HEK293 (cell line): ENCODE measurements around the gene CADM1.

Experiments used
- CTCF ChIA-PET: fragments of 350-600 bp; formaldehyde crosslinking; extraction: SDS; loops from one replicate; lab custom pipeline; 2021; ENCODE audit warnings: antibody characterized with exemption; lab: Yijun Ruan, JAX
- POLR2A ChIA-PET: fragments of 300-600 bp; formaldehyde crosslinking; extraction: SDS; loops from one replicate; lab custom pipeline; 2020; ENCODE audit warnings: antibody characterized with exemption, inconsistent platforms; lab: Yijun Ruan, JAX
- H3K27ac ChIP-seq: fragments of 200-500 bp; sonication (Bioruptor generic); 2 replicates; pipeline ENCODE4 v1.5.1; 2014; ENCODE audit warnings: low read depth, low read length, control low read depth, inconsistent platforms; ENCODE audit errors: extremely low read depth
- H3K36me3 ChIP-seq, 2 experiments: fragments of 200-500 bp in 1 of 2; sonication (Bioruptor generic) in 1 of 2; 1 replicate in 1 of 2; 2 replicates in 1 of 2; pipeline ENCODE4 v1.5.1; 2014 to 2017; ENCODE audit warnings: inconsistent platforms in 2 of 2, low read length in 2 of 2; ENCODE audit not compliant: control insufficient read depth in 2 of 2, insufficient read depth in 1 of 2
- H3K4me1 ChIP-seq: fragments of 200-500 bp; sonication (Bioruptor generic); 2 replicates; pipeline ENCODE4 v1.5.1; 2014; ENCODE audit warnings: mild to moderate bottlenecking, low read length, inconsistent platforms; ENCODE audit not compliant: control insufficient read depth, insufficient read depth
- H3K4me3 ChIP-seq: 2 replicates; pipeline ENCODE4 v1.5.1; 2011; ENCODE audit warnings: low read depth, mild to moderate bottlenecking, control low read depth, low read length, moderate library complexity
- H3K9me3 ChIP-seq: fragments of 200-500 bp; sonication (Bioruptor generic); 2 replicates; pipeline ENCODE4 v1.5.1; 2014; ENCODE audit warnings: low read depth, low read length, inconsistent platforms; ENCODE audit not compliant: control insufficient read depth, insufficient read depth
- EGR2 ChIP-seq: fragments of 450-650 bp; formaldehyde crosslinking; IDR thresholded peaks from 2 replicates; pipeline ENCODE4 v1.5.1; 2016; ENCODE audit warnings: low read depth, missing biosample characterization, missing genetic modification characterization
- GLIS1 ChIP-seq: fragments of 450-650 bp; formaldehyde crosslinking; IDR thresholded peaks from 2 replicates; pipeline ENCODE4 v1.5.1; 2016; ENCODE audit warnings: missing biosample characterization, missing genetic modification characterization
- HIC1 ChIP-seq: fragments of 450-650 bp; formaldehyde crosslinking; IDR thresholded peaks from 2 replicates; pipeline ENCODE4 v1.5.1; 2016; ENCODE audit warnings: missing biosample characterization, missing genetic modification characterization
- HOXA7 ChIP-seq: sonication (generic); formaldehyde crosslinking; IDR thresholded peaks from 2 replicates; pipeline ENCODE4 v1.8.1; 2022; ENCODE audit warnings: missing genetic modification reagents, borderline replicate concordance
- SCRT2 ChIP-seq: fragments of 450-650 bp; formaldehyde crosslinking; IDR thresholded peaks from 2 replicates; pipeline ENCODE4 v1.5.1; 2016; ENCODE audit warnings: missing biosample characterization, missing genetic modification characterization
- SP7 ChIP-seq: fragments of 450-650 bp; formaldehyde crosslinking; IDR thresholded peaks from 2 replicates; pipeline ENCODE4 v1.5.1; 2016; ENCODE audit warnings: missing biosample characterization, missing genetic modification characterization
- ZFHX2 ChIP-seq: fragments of 450-650 bp; formaldehyde crosslinking; conservative IDR thresholded peaks from 2 replicates; pipeline ENCODE4 v1.5.1; 2016; ENCODE audit warnings: missing biosample characterization, missing genetic modification characterization
- ZFP3 ChIP-seq: fragments of 450-650 bp; formaldehyde crosslinking; IDR thresholded peaks from 2 replicates; pipeline ENCODE4 v1.5.1; 2016; ENCODE audit warnings: low read depth, missing biosample characterization, missing genetic modification characterization
- ZFP69B ChIP-seq: fragments of 450-650 bp; formaldehyde crosslinking; IDR thresholded peaks from 2 replicates; pipeline ENCODE4 v1.5.1; 2016; ENCODE audit warnings: missing biosample characterization, missing genetic modification characterization
- ZNF121 ChIP-seq: fragments of 450-650 bp; formaldehyde crosslinking; IDR thresholded peaks from 2 replicates; pipeline ENCODE4 v1.5.1; 2016; ENCODE audit warnings: missing biosample characterization, missing genetic modification characterization
- ZNF132 ChIP-seq: fragments of 450-650 bp; formaldehyde crosslinking; IDR thresholded peaks from 2 replicates; pipeline ENCODE4 v1.5.1; 2017; ENCODE audit warnings: missing biosample characterization, missing genetic modification characterization, borderline replicate concordance
- ZNF138 ChIP-seq: fragments of 450-650 bp; formaldehyde crosslinking; IDR thresholded peaks from 2 replicates; pipeline ENCODE4 v1.5.1; 2016; ENCODE audit warnings: missing biosample characterization, missing genetic modification characterization, borderline replicate concordance
- ZNF140 ChIP-seq: fragments of 450-650 bp; formaldehyde crosslinking; IDR thresholded peaks from 2 replicates; pipeline ENCODE4 v1.5.1; 2016; ENCODE audit warnings: missing biosample characterization, missing genetic modification characterization
- ZNF202 ChIP-seq: fragments of 450-650 bp; formaldehyde crosslinking; IDR thresholded peaks from 2 replicates; pipeline ENCODE4 v1.5.1; 2016; ENCODE audit warnings: missing biosample characterization, missing genetic modification characterization, borderline replicate concordance
- ZNF23 ChIP-seq: fragments of 450-650 bp; formaldehyde crosslinking; IDR thresholded peaks from 2 replicates; pipeline ENCODE4 v1.5.1; 2016; ENCODE audit warnings: missing biosample characterization, missing genetic modification characterization, borderline replicate concordance
- ZNF239 ChIP-seq: fragments of 450-650 bp; formaldehyde crosslinking; IDR thresholded peaks from 2 replicates; pipeline ENCODE4 v1.5.1; 2016; ENCODE audit warnings: missing biosample characterization, missing genetic modification characterization
- ZNF26 ChIP-seq: fragments of 450-650 bp; formaldehyde crosslinking; IDR thresholded peaks from 2 replicates; pipeline ENCODE4 v1.5.1; 2016; ENCODE audit warnings: missing biosample characterization, missing genetic modification characterization
- ZNF274 ChIP-seq, 2 experiments: fragments of 200-500 bp in 1 of 2; fragments of 450-650 bp in 1 of 2; sonication (Bioruptor generic) in 1 of 2; formaldehyde crosslinking in 1 of 2; IDR thresholded peaks; 2 replicates each; pipeline versions ENCODE4 v1.5.1 to v1.6.1; 2014 to 2016; ENCODE audit warnings: borderline replicate concordance in 1 of 2, inconsistent platforms in 1 of 2, low read length in 1 of 2, missing biosample characterization in 1 of 2, missing genetic modification characterization in 1 of 2
- ZNF302 ChIP-seq: fragments of 450-650 bp; formaldehyde crosslinking; IDR thresholded peaks from 2 replicates; pipeline ENCODE4 v1.5.1; 2016; ENCODE audit warnings: missing biosample characterization, missing genetic modification characterization, low read depth
- ZNF423 ChIP-seq: fragments of 450-650 bp; formaldehyde crosslinking; IDR thresholded peaks from 2 replicates; pipeline ENCODE4 v1.5.1; 2016; ENCODE audit warnings: missing biosample characterization, missing genetic modification characterization
- ZNF48 ChIP-seq: fragments of 450-650 bp; formaldehyde crosslinking; IDR thresholded peaks from 2 replicates; pipeline ENCODE4 v1.5.1; 2016; ENCODE audit warnings: missing biosample characterization, missing genetic modification characterization
- ZNF621 ChIP-seq: fragments of 450-650 bp; formaldehyde crosslinking; IDR thresholded peaks from 2 replicates; pipeline ENCODE4 v1.5.1; 2017; ENCODE audit warnings: missing biosample characterization, missing genetic modification characterization
- ZNF626 ChIP-seq: fragments of 450-650 bp; sonication (Bioruptor Pico); formaldehyde crosslinking; IDR thresholded peaks from 2 replicates; pipeline ENCODE4 v1.5.1; 2018; ENCODE audit warnings: missing biosample characterization, missing genetic modification characterization, inconsistent platforms
- ZNF664 ChIP-seq: fragments of 450-650 bp; formaldehyde crosslinking; IDR thresholded peaks from 2 replicates; pipeline ENCODE4 v1.5.1; 2016; ENCODE audit warnings: missing biosample characterization, missing genetic modification characterization
- TF ChIP-seq, protein P1 (sequence below): fragments of 450-650 bp; formaldehyde crosslinking; IDR thresholded peaks from 2 replicates; pipeline ENCODE4 v1.5.1; 2017; ENCODE audit warnings: missing biosample characterization, missing genetic modification characterization

The CADM1 gene

GRCh38 chr11:115548878-115549528 is 44.8 kb upstream of the CADM1 start:
- H3K27ac ChIP-seq: no peak overlapping the region
- POLR2A ChIA-PET: interaction anchor here (0.8 kb wide), 1 partner anchor 45 kb away, joined by 3 read pairs; the partner anchor contains the start of gene CADM1
- no peaks in the 10 kb centered on the region for H3K9me3 ChIP-seq
- CTCF ChIA-PET: interaction anchor here (0.7 to 0.8 kb wide), 3 partner anchors 8 to 1030 kb away, joined by 3 read pairs; no protein-coding TSS in a partner anchor
- H3K4me3 ChIP-seq: no peak overlapping the region
- no peaks in the 10 kb centered on the region for H3K36me3 ChIP-seq
- no peaks in the 10 kb centered on the region for H3K4me1 ChIP-seq
- TF ChIP-seq SP7 (tag by site-specific recombination) (peak; percentile 40), ZNF302 (no peak), ZNF621 (tag by site-specific recombination) (no peak), ZFHX2 (tag by site-specific recombination) (peak; percentile 90), GLIS1 (tag by site-specific recombination) (peak; percentile 24; the same call in 1 of the 2 replicates), EGR2 (tag by site-specific recombination) (peak; percentile 93), ZNF664 (no peak)

DNA sequence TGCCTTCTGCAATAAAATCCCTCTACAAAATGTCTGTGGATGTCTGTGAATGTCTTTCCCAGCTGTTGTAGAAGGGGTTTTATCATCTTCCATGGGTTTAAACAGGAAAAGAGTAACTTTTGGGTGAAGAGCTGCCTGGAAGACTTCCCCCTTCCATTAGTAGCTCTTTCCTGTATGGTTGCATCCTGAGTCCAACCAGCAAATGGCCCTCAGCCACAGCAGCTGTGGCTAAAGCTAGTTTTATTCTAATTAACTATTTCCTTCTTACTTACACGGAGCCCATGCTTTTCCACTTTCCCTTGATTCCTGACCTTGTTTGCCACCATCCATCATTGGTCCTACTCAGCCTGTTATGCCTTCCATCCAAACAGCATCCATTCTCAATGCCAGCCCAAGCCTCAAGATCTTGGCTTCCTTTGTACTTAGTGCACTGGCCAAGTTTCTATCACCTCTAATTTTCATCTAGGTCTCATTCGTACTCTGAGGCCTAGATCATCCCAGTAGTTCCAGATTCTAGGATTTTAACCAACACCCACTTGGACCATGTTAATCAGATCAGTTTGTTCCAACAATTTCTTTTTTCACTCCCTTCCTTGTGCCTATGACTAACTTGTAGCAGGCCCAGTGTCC is 41.5 kb upstream of the CADM1 start:
- CTCF ChIA-PET: no interaction called here

DNA sequence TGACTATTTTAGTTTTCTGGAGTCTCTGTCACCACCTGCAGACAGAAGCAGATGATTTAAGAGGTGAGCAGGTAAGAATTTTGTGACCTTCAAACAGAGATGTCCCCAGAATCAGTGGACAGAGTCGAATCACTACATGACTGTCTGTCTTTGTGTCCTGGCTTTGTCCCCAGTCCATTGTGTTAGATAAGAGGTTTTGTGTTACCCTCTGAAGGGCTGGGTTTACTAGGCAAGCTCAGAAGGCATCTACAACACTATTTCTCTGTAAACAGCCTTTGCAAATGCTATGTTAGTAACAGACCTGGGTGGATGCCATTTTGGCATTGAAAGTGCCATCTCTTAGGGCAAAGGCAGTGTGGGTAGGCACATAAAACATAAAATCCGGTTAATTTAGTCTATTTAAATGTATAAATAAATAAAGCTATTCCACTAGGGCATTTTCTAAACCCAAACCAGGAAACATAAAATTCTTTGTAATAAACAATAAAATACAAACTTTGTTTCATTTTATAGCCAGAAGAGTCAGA is 40.3 kb upstream of the CADM1 start:
- Histone ChIP-seq H3K36me3 (no peaks in the 10 kb centered on the region), H3K4me3 (no peak overlapping the region), H3K9me3 (no peaks in the 10 kb centered on the region), H3K27ac (no peak overlapping the region), H3K4me1 (no peaks in the 10 kb centered on the region)
- ChIA-PET POLR2A (no interaction called here), CTCF (no interaction called here)
- TF ChIP-seq ZNF23 (tag by site-specific recombination): no peak
- no peak for TF ChIP-seq ZNF626
- no peak for TF ChIP-seq ZNF239 (tag by site-specific recombination)
- no peak for TF ChIP-seq HOXA7 (CRISPR knock-in tag)
- TF ChIP-seq ZNF274 (IDR thresholded peaks at IDR 0.05; ENCODE audit: low read length): no peak
- TF ChIP-seq ZNF274 (tag by site-specific recombination; IDR thresholded peaks at IDR 0.05; ENCODE audit: borderline replicate concordance): no peak
- no peak for TF ChIP-seq EGR2 (tag by site-specific recombination)
- TF ChIP-seq HIC1 (tag by site-specific recombination): no peak
- no peak for TF ChIP-seq ZNF423 (tag by site-specific recombination)
- TF ChIP-seq ZNF121 (tag by site-specific recombination): no peak
- no peak for TF ChIP-seq ZNF140
- TF ChIP-seq, protein P1, sequence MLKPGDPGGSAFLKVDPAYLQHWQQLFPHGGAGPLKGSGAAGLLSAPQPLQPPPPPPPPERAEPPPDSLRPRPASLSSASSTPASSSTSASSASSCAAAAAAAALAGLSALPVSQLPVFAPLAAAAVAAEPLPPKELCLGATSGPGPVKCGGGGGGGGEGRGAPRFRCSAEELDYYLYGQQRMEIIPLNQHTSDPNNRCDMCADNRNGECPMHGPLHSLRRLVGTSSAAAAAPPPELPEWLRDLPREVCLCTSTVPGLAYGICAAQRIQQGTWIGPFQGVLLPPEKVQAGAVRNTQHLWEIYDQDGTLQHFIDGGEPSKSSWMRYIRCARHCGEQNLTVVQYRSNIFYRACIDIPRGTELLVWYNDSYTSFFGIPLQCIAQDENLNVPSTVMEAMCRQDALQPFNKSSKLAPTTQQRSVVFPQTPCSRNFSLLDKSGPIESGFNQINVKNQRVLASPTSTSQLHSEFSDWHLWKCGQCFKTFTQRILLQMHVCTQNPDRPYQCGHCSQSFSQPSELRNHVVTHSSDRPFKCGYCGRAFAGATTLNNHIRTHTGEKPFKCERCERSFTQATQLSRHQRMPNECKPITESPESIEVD (tag by site-specific recombination): no peak
- no peak for TF ChIP-seq ZFP69B (tag by site-specific recombination)
- no peak for TF ChIP-seq ZNF132 (tag by site-specific recombination)
- TF ChIP-seq ZNF138 (tag by site-specific recombination): no peak
- TF ChIP-seq ZNF48 (tag by site-specific recombination): no peak
- no peak for TF ChIP-seq ZNF202 (tag by site-specific recombination)

More for the DNA sequence above, 41.5 kb upstream of the CADM1 start:
- POLR2A ChIA-PET: interaction anchor here (0.6 kb wide), 1 partner anchor 130 kb away, joined by 7 read pairs; no protein-coding TSS in a partner anchor
- Histone ChIP-seq H3K27ac (no peak overlapping the region), H3K36me3 (no peaks in the 10 kb centered on the region), H3K9me3 (no peaks in the 10 kb centered on the region), H3K4me3 (no peak overlapping the region), H3K4me1 (no peaks in the 10 kb centered on the region)
- TF ChIP-seq SCRT2 (no peak), ZFP69B (tag by site-specific recombination) (no peak), ZFP3 (tag by site-specific recombination) (no peak), ZNF26 (tag by site-specific recombination) (no peak)
